HepG2 (cell line): Measurements from ENCODE around the gene ENO1. TPM values are rescaled to one million over a fixed set of nuclear protein-coding genes. Genes with fewer than 3 reads are reported as not detected.

Source experiments
- ATRX ChIP-seq: sonication (generic); formaldehyde crosslinking; IDR thresholded peaks from 2 replicates; pipeline ENCODE4 v1.4.0; 2020; ENCODE audit warnings: missing genetic modification reagents, borderline replicate concordance
- CEBPB ChIP-seq: IDR thresholded peaks from 2 replicates; pipeline ENCODE4 v1.6.1; 2011; ENCODE audit warnings: low read depth, low read length, improper control_type of control experiment, borderline replicate concordance
- CERS6 ChIP-seq: sonication (generic); formaldehyde crosslinking; IDR thresholded peaks from 2 replicates; pipeline ENCODE4 v1.5.0; 2020; ENCODE audit warnings: missing genetic modification reagents
- GPN1 ChIP-seq: sonication (generic); formaldehyde crosslinking; IDR thresholded peaks from 2 replicates; pipeline ENCODE4 v1.5.1; 2020; ENCODE audit warnings: missing genetic modification reagents, borderline replicate concordance
- KDM4B ChIP-seq: sonication (generic); formaldehyde crosslinking; IDR thresholded peaks from 2 replicates; pipeline ENCODE4 v1.4.0; 2020; ENCODE audit warnings: missing genetic modification reagents
- MAF1 ChIP-seq: sonication (generic); formaldehyde crosslinking; IDR thresholded peaks from 2 replicates; pipeline ENCODE4 v1.5.0; 2020; ENCODE audit warnings: missing genetic modification reagents, borderline replicate concordance
- MED1 ChIP-seq: sonication (generic); formaldehyde crosslinking; IDR thresholded peaks from 2 replicates; pipeline ENCODE4 v1.4.0; 2020; ENCODE audit warnings: missing genetic modification reagents
- MXD4 ChIP-seq: IDR thresholded peaks from 2 replicates; pipeline ENCODE4 v1.6.1; 2016; ENCODE audit warnings: mild to moderate bottlenecking, missing biosample characterization, missing genetic modification reagents
- MYC ChIP-seq: sonication (generic); formaldehyde crosslinking; IDR thresholded peaks from 2 replicates; pipeline ENCODE4 v1.9.0; 2021; ENCODE audit warnings: missing genetic modification reagents, borderline replicate concordance
- NR2F1 ChIP-seq, 2 experiments: fragments of 450-650 bp in 1 of 2; formaldehyde crosslinking in 1 of 2; IDR thresholded peaks; 2 replicates each; pipeline versions ENCODE4 v1.5.0 to v1.6.1; 2016 to 2020; ENCODE audit warnings: mild to moderate bottlenecking in 1 of 2, missing compliant biosample characterization in 1 of 2, missing genetic modification reagents in 1 of 2, moderate library complexity in 1 of 2
- SMARCC2 ChIP-seq: fragments of 450-650 bp; IDR thresholded peaks from 2 replicates; pipeline ENCODE4 v1.6.1; 2017; ENCODE audit warnings: antibody characterized with exemption, mild to moderate bottlenecking
- SP4 ChIP-seq: sonication (generic); formaldehyde crosslinking; IDR thresholded peaks from 2 replicates; pipeline ENCODE4 v1.8.1; 2023; ENCODE audit warnings: mild to moderate bottlenecking, missing genetic modification reagents
- SRF ChIP-seq: IDR thresholded peaks from 2 replicates; pipeline ENCODE4 v1.6.1; 2011; ENCODE audit warnings: mild to moderate bottlenecking, low read depth, low read length, moderate library complexity
- ZBTB40 ChIP-seq, 2 experiments: fragments of 450-650 bp in 1 of 2; sonication (generic) in 1 of 2; formaldehyde crosslinking in 1 of 2; IDR thresholded peaks; 2 replicates each; pipeline versions ENCODE4 v1.6.1 to v1.8.0; 2016 to 2022; ENCODE audit warnings: antibody characterized with exemption in 1 of 2, mild to moderate bottlenecking in 1 of 2, missing genetic modification reagents in 1 of 2
- ZNF224 ChIP-seq: sonication (generic); formaldehyde crosslinking; IDR thresholded peaks from 2 replicates; pipeline ENCODE4 v1.5.0; 2020; ENCODE audit warnings: mild to moderate bottlenecking, missing genetic modification reagents
- ZNF234 ChIP-seq: sonication (generic); formaldehyde crosslinking; conservative IDR thresholded peaks from 2 replicates; pipeline ENCODE4 v1.5.1; 2020; ENCODE audit warnings: mild to moderate bottlenecking, missing genetic modification reagents
- ZNF251 ChIP-seq: sonication (generic); formaldehyde crosslinking; IDR thresholded peaks from 2 replicates; pipeline ENCODE4 v1.9.0; 2021; ENCODE audit warnings: mild to moderate bottlenecking, missing genetic modification reagents
- ZNF34 ChIP-seq: sonication (generic); formaldehyde crosslinking; IDR thresholded peaks from 2 replicates; pipeline ENCODE4 v1.4.0; 2020; ENCODE audit warnings: mild to moderate bottlenecking, missing genetic modification reagents, borderline replicate concordance
- ZNF674 ChIP-seq: sonication (generic); formaldehyde crosslinking; IDR thresholded peaks from 2 replicates; pipeline ENCODE4 v1.5.0; 2020; ENCODE audit warnings: low read depth, mild to moderate bottlenecking, missing genetic modification reagents
- polyA plus RNA-seq, 8 experiments: library from polyadenylated mRNA; depleted of rRNA in 3 of 8; stranded (reverse) in 7 of 8; unstranded in 1 of 8; fragments of >200 nt; fragmentation: Illumina TruSeq in 4 of 8; extraction: Trizol in 4 of 8; gene quantifications; 2 replicates each; pipeline versions ENCODE4 v1.2.1 to v1.2.3, GENCODE V29; 2011 to 2016; ENCODE audit warnings: low read depth in 4 of 8, missing spikeins in 1 of 8, mixed read lengths in 1 of 8; ENCODE audit not compliant: insufficient read depth in 1 of 8
- total RNA-seq, 5 experiments: library from RNA; depleted of rRNA; stranded (reverse); fragments of >200 nt; fragmentation: Illumina TruSeq; extraction: Trizol; gene quantifications; 2 replicates each; pipeline ENCODE4 v1.2.3, GENCODE V29; 2016; ENCODE audit warnings: low read depth in 1 of 5

ENO1 gene
- total and polyA plus RNA-seq, 2 of the 13 experiments (the other 11 are each of a cell fraction or from before 2014, with no cell fraction given) = 1,559 to 3,103 TPM

GRCh38 chr1:8848663-8849386, 29.7 kb downstream of the ENO1 start (continued):
- TF ChIP-seq ZBTB40 (IDR thresholded peaks at IDR 0.05) = no peak
- peak; percentile 37; the same call in 1 of the 2 replicates for TF ChIP-seq ZBTB40 (CRISPR knock-in tag; IDR thresholded peaks at IDR 0.05)
- no peak for TF ChIP-seq ZNF34 (CRISPR knock-in tag)
- no peak for TF ChIP-seq ZNF674 (CRISPR knock-in tag)
- TF ChIP-seq MAF1 (CRISPR knock-in tag) = no peak
- 0 out of 4 replicates have a peak, but pooled peaks have one; percentile 8 to 27 for TF ChIP-seq NR2F1 (CRISPR knock-in tag; IDR thresholded peaks at IDR 0.05)
- no peak for TF ChIP-seq MYC (CRISPR knock-in tag)
- no peak for TF ChIP-seq CERS6
- TF ChIP-seq ZNF224 (CRISPR knock-in tag) = no peak
- peak; percentile 25; the same call in 1 of the 2 replicates for TF ChIP-seq CEBPB
- TF ChIP-seq ATRX (CRISPR knock-in tag) = no peak
- TF ChIP-seq KDM4B (CRISPR knock-in tag) = peak; percentile 87
- 0 out of 2 replicates have a peak, but pooled peaks have one; percentile 65 for TF ChIP-seq ZNF234 (CRISPR knock-in tag)
- TF ChIP-seq SMARCC2 = no peak
- TF ChIP-seq SP4 (CRISPR knock-in tag) = no peak
- no peak for TF ChIP-seq GPN1
- peak; percentile 82 for TF ChIP-seq MED1 (CRISPR knock-in tag)
- no peak for TF ChIP-seq SRF
- no peak for TF ChIP-seq ZNF251 (CRISPR knock-in tag)
- TF ChIP-seq MXD4 (CRISPR knock-in tag) = peak; percentile 44; the same call in 1 of the 2 replicates
